ENCODE measurements around the gene HAO1. TPM values are rescaled to one million over a fixed set of nuclear protein-coding genes. Genes with fewer than 3 reads are reported as not detected.

The HAO1 gene
- total and polyA plus RNA-seq, 9 donors = not detected

GRCh38 chr20:7950387-7950786 lies 10.1 kb upstream of the HAO1 start:
- intact Hi-C loops (cut with DNase I) = no loop called here

GRCh38 chr20:7943891-7944290 lies 3.6 kb upstream of the HAO1 start:
- Histone ChIP-seq H3K4me3 (no peak overlapping the region), H3K4me1 (ENCODE audit: insufficient read depth) (no peaks in the 10 kb centered on the region), H3K27ac (no peak overlapping the region), H3K36me3 (no peaks in the 10 kb centered on the region), H3K9me3 (no peaks in the 10 kb centered on the region), H3K27me3 (no peaks in the 10 kb centered on the region)
- whole genome bisulfite sequencing, 3 donors = 33 to 39% (median 34%) methylated on average over 2 of the region's 2 CpGs
- no peak for DNase-seq
- no peak for TF ChIP-seq POLR2A (IDR thresholded peaks at IDR 0.05)
- no peak for TF ChIP-seq EP300 (IDR thresholded peaks at IDR 0.05)
- TF ChIP-seq CTCF (IDR thresholded peaks at IDR 0.05) = no peak
- intact Hi-C loops (cut with DNase I) = no loop called here

More at GRCh38 chr20:7950387-7950786, 10.1 kb upstream of the HAO1 start:
- TF ChIP-seq EP300 (IDR thresholded peaks at IDR 0.05) (no peak), CTCF (IDR thresholded peaks at IDR 0.05) (no peak), POLR2A (IDR thresholded peaks at IDR 0.05) (no peak)
- no peaks in the 10 kb centered on the region for H3K9me3 ChIP-seq
- no peak overlapping the region for H3K4me3 ChIP-seq
- H3K27ac ChIP-seq = no peak overlapping the region
- no peaks in the 10 kb centered on the region for H3K4me1 ChIP-seq (ENCODE audit: insufficient read depth)
- WGBS, 3 donors = 67 to 76% (median 76%) methylated on average over 1 of the region's 1 CpG
- H3K27me3 ChIP-seq = no peaks in the 10 kb centered on the region
- DNase-seq = no peak
- H3K36me3 ChIP-seq = no peaks in the 10 kb centered on the region

- intact Hi-C loops (cut with DNase I) = no loop called here
- H3K27ac ChIP-seq = no peak overlapping the region
- no peak overlapping the region for H3K4me3 ChIP-seq
- no peak for DNase-seq
- H3K27me3 ChIP-seq = no peaks in the 10 kb centered on the region
- TF ChIP-seq CTCF (IDR thresholded peaks at IDR 0.05) = no peak
- no peak for TF ChIP-seq EP300 (IDR thresholded peaks at IDR 0.05)
- no peak for TF ChIP-seq POLR2A (IDR thresholded peaks at IDR 0.05)
- 63 to 66% (median 63%) methylated on average over 4 of the region's 4 CpGs for WGBS, 3 donors
- H3K4me1 ChIP-seq (ENCODE audit: insufficient read depth) = no peaks in the 10 kb centered on the region
- H3K9me3 ChIP-seq = no peaks in the 10 kb centered on the region
- H3K36me3 ChIP-seq = no peaks in the 10 kb centered on the region
Measured at GRCh38 chr20:7939663-7940062, 595 bp downstream of the HAO1 start.

- no peaks in the 10 kb centered on the region for H3K36me3 ChIP-seq
- H3K9me3 ChIP-seq = no peaks in the 10 kb centered on the region
- no peaks in the 10 kb centered on the region for H3K27me3 ChIP-seq
- no peak overlapping the region for H3K4me3 ChIP-seq
- H3K27ac ChIP-seq = no peak overlapping the region
- WGBS, 3 donors = 76 to 93% (median 82%) methylated on average over 2 of the region's 2 CpGs
- DNase-seq = no peak
- TF ChIP-seq EP300 (IDR thresholded peaks at IDR 0.05) (no peak), POLR2A (IDR thresholded peaks at IDR 0.05) (no peak), CTCF (IDR thresholded peaks at IDR 0.05) (no peak)
- intact Hi-C loops (cut with DNase I) = no loop called here
- no peaks in the 10 kb centered on the region for H3K4me1 ChIP-seq (ENCODE audit: insufficient read depth)
Measured at GRCh38 chr20:7938058-7938457, 2.2 kb downstream of the HAO1 start.

GRCh38 chr20:7937328-7937727 lies 2.9 kb downstream of the HAO1 start:
- Histone ChIP-seq H3K36me3 (no peaks in the 10 kb centered on the region), H3K27me3 (no peaks in the 10 kb centered on the region), H3K4me3 (no peak overlapping the region), H3K4me1 (ENCODE audit: insufficient read depth) (no peaks in the 10 kb centered on the region), H3K9me3 (no peaks in the 10 kb centered on the region), H3K27ac (no peak overlapping the region)
- no peak for TF ChIP-seq EP300 (IDR thresholded peaks at IDR 0.05)
- no peak for TF ChIP-seq POLR2A (IDR thresholded peaks at IDR 0.05)
- no peak for TF ChIP-seq CTCF (IDR thresholded peaks at IDR 0.05)
- DNase-seq = no peak
- 82 to 87% (median 83%) methylated on average over 3 of the region's 3 CpGs for WGBS, 3 donors
- intact Hi-C loops (cut with DNase I) = no loop called here

All from ovary (tissue), 9 donors.